ENCODE data around the gene RRAGD. TPM values are rescaled to one million over a fixed set of nuclear protein-coding genes. Genes with fewer than 3 reads are reported as not detected.

RRAGD gene
- total and polyA plus RNA-seq, 2 of the 8 experiments (the other 6 are each of a cell fraction or from before 2014, with no cell fraction given) = 7.2 to 30.8 TPM

DNA sequence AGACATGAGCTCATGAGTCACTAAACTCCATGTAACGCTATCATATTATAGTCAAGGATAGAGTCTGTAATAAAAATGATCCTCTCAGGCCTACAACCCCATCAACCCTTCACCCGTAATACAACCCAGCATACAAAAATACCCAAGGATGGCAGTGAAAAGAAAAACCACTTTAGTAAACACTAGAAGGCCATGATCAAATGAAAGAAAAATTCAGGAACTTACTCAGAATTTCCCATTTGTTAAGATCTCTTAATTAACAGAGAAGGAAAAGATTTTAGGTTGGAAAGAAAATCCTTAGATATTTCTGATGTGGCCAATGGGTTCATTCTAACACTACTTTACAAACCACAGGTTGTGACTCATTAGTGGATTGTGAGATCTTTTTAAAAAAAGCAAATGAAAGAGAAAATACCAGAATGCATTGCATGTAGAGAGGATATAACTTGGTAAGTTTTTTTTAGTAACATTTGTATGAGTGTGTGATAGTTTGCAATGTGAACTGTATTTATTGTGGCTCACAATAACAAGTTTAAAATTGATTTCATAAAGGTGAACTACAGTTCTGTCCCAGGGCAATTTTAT lies 51.6 kb downstream of the RRAGD start:
- H3K4ac ChIP-seq (replicated peaks; ENCODE audit: insufficient read length, low read depth, low read length) = no peak overlapping the region
- H3K9ac ChIP-seq (replicated peaks in 1 of 4; ENCODE audit: extremely low read depth in 1 of 4, low read depth in 3 of 4, low read length in 3 of 4) = no peak overlapping the region
- H2AK5ac ChIP-seq (ENCODE audit: low read depth, low read length) = no peak overlapping the region
- no peaks in the 10 kb centered on the region; the same call in 1 of the 2 replicates for H3K23me2 ChIP-seq (ENCODE audit: low read depth, low read length)
- no peak overlapping the region for H2AFZ ChIP-seq (ENCODE audit: low read length)
- no peak overlapping the region for H4K5ac ChIP-seq (ENCODE audit: insufficient read length, low read depth, low read length)
- no peak overlapping the region for H3K14ac ChIP-seq (ENCODE audit: insufficient read length)
- H3K4me3 ChIP-seq (ENCODE audit: extremely low read depth in 1 of 4, insufficient read depth in 2 of 4, low read depth in 3 of 4, low read length in 4 of 4) = no peak overlapping the region
- no peaks in the 10 kb centered on the region for H3K79me2 ChIP-seq (ENCODE audit: control insufficient read depth in 1 of 2, insufficient read depth in 2 of 2, low read length in 2 of 2)
- H3K9me3 ChIP-seq (ENCODE audit: insufficient read depth in 2 of 2, low read depth in 1 of 2, low read length in 1 of 2) = no peaks in the 10 kb centered on the region
- no peak overlapping the region for H3K18ac ChIP-seq (ENCODE audit: extremely low read depth, low read length)
- no peak overlapping the region for H2BK120ac ChIP-seq (replicated peaks; ENCODE audit: low read depth, low read length)
- H4K91ac ChIP-seq (replicated peaks; ENCODE audit: insufficient read length, low read length) = no peak overlapping the region
- H4K8ac ChIP-seq (ENCODE audit: extremely low read depth, insufficient read depth, low read length) = no peak overlapping the region
- CTCF ChIA-PET (ENCODE audit: partially characterized antibody) = interaction anchor here (0.6 to 11.3 kb wide), 7 partner anchors 7 to 222 kb away, joined by 3 to 133 read pairs (median 8); partner anchors contain the start of gene UBE2J1
- no peak overlapping the region for H2BK15ac ChIP-seq (ENCODE audit: low read length)
- DNase-seq (ENCODE audit: low read depth in 1 of 2, low spot score in 2 of 2) (no peak), FAIRE-seq (no peak)
- H3K27me3 ChIP-seq (replicated peaks in 1 of 4; ENCODE audit: control insufficient read depth in 3 of 4, extremely low read depth in 1 of 4, insufficient read depth in 3 of 4, low read length in 3 of 4) = no peaks in the 10 kb centered on the region; a peak in 1 of 7 replicates
- POLR2A ChIA-PET (ENCODE audit: partially characterized antibody) = interaction anchor here (1.0 kb wide), 1 partner anchor 58 kb away, joined by 3 read pairs; no protein-coding TSS in a partner anchor
- H3K4me1 ChIP-seq (replicated peaks in 1 of 4; ENCODE audit: control insufficient read depth in 3 of 4, insufficient read depth in 4 of 4, low read length in 3 of 4) = no peaks in the 10 kb centered on the region
- no peaks in the 10 kb centered on the region for H3K36me3 ChIP-seq (ENCODE audit: control insufficient read depth in 2 of 4, insufficient read depth in 4 of 4, low read length in 3 of 4)
- H3K27ac ChIP-seq (ENCODE audit: low read depth, low read length) = no peak overlapping the region
- H3K4me2 ChIP-seq (ENCODE audit: insufficient read depth in 1 of 2, low read depth in 2 of 2, low read length in 2 of 2) = no peak overlapping the region
- H3K23ac ChIP-seq (ENCODE audit: insufficient read length) = no peak overlapping the region
- H3K79me1 ChIP-seq (ENCODE audit: low read depth, low read length) = no peaks in the 10 kb centered on the region
- H2BK12ac ChIP-seq (ENCODE audit: low read depth, low read length) = no peak overlapping the region
- 93% methylated on average over 2 of the region's 2 CpGs; no CpG with 5 or more reads in 1 of the 2 experiments for whole genome bisulfite sequencing, 2 experiments (ENCODE audit: extremely low coverage in 1 of 2, insufficient coverage in 1 of 2, insufficient read length in 1 of 2, insufficient replicate concordance in 2 of 2, low coverage in 1 of 2, low lambda C conversion rate in 2 of 2, missing lambda C conversion rate in 1 of 2)
- H3K56ac ChIP-seq (replicated peaks; ENCODE audit: insufficient read length, low read depth, low read length) = no peak overlapping the region
- no peaks in the 10 kb centered on the region for H4K20me1 ChIP-seq (replicated peaks in 1 of 2; ENCODE audit: control insufficient read depth in 1 of 2, insufficient read depth in 2 of 2, low read length in 2 of 2)
- no peak overlapping the region for H2BK5ac ChIP-seq (ENCODE audit: low read depth, low read length)
- no peak overlapping the region for H2BK20ac ChIP-seq (ENCODE audit: low read length)
- TF ChIP-seq RNF2 (IDR thresholded peaks at IDR 0.05; ENCODE audit: borderline replicate concordance, low read depth, low read length, missing control alignments, poor library complexity, severe bottlenecking) (no peak), NRF1 (IDR thresholded peaks at IDR 0.05; ENCODE audit: low read depth, low read length) (no peak), JUND (IDR thresholded peaks at IDR 0.05; ENCODE audit: low read length) (no peak), RAD21 (IDR thresholded peaks at IDR 0.05 in 1 of 2, conservative IDR thresholded peaks at IDR 0.05 in 1 of 2; ENCODE audit: low read depth in 2 of 2, low read length in 2 of 2) (no peak), GABPA (IDR thresholded peaks at IDR 0.05; ENCODE audit: borderline replicate concordance, insufficient read depth, low read length) (no peak), CHD2 (IDR thresholded peaks at IDR 0.05; ENCODE audit: low read length) (no peak), EZH2 (IDR thresholded peaks at IDR 0.05; ENCODE audit: low read depth, low read length, severe bottlenecking) (no peak)
